Measurements from ENCODE around the gene SDC1.

DNA sequence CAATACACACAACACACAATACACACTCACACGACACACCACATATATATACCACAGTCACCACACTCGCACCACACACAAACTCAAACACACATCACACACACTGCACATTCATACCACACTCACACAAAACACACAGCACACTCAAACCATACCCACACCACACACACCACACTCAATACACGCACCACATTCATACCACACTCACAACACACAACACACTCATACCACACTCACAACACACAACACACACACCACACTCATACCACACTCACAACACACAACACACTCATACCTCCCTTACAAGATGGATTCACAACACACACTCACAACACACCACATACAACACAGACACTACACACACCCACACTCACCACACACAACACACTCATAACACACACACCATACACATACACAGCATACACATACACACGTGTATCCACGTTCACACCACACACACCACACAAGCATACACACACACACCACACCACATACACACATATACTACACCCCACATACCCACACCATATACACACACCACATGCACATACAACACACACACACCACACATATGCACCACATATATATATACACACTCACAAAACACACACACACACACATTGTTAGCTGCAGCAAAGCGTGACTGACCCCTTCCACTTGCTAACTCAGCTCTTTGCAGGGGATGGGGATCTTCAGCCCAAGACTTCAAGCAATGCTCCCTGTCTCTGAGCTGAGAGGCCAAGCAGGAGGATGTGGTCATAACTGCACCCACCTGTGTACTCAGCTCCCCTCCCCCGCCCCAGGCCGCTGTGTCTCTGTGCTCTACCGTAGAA lies 59.0 kb downstream of the SDC1 start:
- TF ChIP-seq, protein P1, sequence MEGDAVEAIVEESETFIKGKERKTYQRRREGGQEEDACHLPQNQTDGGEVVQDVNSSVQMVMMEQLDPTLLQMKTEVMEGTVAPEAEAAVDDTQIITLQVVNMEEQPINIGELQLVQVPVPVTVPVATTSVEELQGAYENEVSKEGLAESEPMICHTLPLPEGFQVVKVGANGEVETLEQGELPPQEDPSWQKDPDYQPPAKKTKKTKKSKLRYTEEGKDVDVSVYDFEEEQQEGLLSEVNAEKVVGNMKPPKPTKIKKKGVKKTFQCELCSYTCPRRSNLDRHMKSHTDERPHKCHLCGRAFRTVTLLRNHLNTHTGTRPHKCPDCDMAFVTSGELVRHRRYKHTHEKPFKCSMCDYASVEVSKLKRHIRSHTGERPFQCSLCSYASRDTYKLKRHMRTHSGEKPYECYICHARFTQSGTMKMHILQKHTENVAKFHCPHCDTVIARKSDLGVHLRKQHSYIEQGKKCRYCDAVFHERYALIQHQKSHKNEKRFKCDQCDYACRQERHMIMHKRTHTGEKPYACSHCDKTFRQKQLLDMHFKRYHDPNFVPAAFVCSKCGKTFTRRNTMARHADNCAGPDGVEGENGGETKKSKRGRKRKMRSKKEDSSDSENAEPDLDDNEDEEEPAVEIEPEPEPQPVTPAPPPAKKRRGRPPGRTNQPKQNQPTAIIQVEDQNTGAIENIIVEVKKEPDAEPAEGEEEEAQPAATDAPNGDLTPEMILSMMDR (IDR thresholded peaks at IDR 0.05), result no peak
- TF ChIP-seq EP300 (IDR thresholded peaks at IDR 0.05) (no peak), POLR2A (IDR thresholded peaks at IDR 0.05) (no peak)

Data from ovary (tissue), 3 donors.